Activated CD4-positive, CD25-positive, alpha-beta regulatory T cell (primary cell): ENCODE results near the gene LMO1.
A peak's percentile ranks its signal among the peaks of the same experiment; 100 is the strongest.

ENCODE experiments used
- DNase-seq, 4 experiments: peaks; one replicate each; lab custom pipeline; 2025; lab: John Stamatoyannopoulos, UW

LMO1 gene

DNA sequence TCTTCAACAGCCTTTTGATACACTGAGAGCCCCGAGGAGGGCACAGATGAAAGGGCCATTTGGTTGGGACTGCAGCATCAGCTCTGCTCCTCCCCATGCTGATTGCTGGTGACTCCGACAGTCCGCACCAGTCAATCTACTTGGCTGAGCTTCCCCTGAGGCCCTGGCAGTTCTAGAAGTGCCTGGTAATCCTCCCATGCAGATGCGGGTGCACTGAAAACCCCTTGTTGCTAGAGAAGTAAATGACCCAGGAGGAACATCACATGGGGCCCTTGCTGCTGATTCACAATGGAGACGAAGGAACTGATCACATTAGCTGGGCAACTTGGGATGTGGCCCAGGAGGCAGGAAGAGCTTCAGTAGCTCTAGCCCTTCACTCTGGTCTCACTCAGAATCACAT is 59.7 kb downstream of the LMO1 start:
- DNase-seq = no peak

DNA sequence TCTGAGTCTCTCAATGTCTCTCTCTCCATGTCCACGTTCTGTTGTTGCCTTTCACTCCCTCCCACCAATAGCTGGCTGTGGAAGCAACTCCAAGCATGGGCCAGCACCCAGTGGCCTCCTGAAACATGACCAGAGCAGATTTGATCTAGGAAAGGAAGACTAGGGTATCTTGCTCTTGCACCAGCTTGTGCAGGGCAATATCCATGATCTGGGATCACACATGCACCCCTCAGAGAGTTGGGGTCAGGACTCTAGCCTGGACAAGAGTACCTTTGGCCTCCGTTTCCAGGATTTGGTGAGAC is 60.3 kb downstream of the LMO1 start:
- DNase-seq = no peak

DNA sequence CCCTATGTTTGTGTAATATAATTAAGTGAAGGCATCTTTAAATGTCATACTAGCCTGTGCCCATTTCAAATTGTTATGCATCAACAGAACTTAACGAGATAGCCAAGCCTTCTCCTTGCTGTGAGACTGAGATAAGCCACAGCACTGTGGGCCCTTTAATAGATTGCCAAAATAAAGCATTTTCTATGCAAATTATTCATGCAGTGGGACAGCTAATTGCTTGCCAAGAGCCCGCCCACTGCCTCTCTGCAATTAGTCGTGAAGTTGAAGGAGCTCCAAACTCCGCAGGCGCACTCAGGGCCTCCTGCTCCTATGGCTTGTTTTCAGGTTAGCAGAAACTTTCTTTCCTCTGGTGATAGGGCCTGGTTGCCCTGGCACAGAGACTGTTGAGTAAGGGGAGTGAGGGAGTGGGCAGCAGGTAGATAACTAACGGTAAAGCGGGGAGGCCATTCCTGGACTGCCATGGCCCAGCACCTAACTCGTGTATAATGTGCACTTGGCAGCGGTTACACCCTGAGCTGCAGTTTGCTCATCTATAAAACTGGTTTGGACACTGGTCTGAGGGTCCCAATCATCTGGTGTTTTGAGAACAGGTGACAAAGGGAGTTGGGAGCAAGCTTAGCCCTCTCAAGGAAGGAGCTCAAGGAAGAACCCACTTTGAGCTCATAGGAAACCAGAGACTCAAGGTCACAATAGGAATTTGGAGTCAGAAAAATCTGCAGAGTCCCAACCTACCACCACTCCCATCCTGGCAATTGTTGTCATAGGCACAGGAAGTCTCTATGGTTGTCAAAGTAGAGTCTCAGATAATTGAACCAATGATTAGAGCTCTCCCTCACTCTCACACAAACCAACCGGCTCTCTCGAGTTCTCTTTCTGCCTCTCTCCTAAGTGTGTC is 60.9 kb downstream of the LMO1 start:
- DNase-seq = no peak

DNA sequence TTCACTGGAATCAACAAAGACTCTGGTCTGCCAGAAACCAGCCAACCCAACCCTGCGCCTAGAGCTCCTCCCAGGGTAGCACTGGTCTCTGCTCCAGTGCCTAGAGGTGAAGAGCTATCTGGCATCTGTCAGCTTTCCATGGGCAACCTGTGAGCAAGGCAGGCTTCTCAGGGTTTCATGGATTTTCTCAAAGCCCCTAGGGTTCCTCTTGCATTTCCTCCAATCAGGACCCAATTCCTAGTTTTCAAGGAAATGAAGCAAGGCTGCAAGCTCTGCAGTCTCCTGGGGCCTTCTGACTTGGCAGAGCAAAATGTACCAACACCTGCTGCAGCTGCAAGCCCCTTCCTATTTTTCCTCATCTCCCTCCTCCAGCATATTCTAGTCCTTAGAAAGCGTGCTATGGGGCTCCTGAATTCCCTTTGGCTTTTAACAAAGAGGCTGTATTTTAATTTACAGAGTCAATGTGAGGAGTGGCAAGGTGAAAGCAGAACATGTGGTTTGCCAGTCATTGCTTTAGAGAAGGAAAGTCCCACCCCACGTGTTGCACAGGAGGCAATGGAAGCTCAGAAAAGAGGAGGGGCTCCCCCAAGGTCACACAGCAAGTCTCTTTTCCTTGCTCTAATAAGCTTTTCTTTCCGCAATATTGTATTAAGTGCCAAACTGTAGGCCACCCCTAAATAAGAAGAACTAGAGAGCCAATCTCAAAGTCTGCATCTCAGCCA is 61.9 kb downstream of the LMO1 start:
- DNase-seq = no peak

DNA sequence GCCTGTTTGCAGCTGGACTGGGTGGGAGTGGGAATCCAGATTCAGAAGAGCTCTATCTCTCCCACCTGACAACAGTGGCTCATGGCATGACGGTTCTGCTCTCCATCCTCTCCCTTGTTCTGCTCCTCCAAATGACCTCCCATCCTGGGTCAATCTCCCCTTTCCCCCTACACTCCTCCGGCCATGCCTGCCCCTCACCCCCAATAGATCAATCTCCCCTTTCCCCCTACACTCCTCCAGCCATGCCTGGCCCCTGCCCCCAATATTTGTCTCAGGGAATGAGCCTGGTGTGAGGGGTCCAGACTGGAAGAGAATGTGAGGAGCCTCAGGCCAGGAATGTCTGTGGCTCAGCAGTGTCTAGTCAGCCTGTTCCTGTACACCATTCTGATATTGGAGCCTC is 64.0 kb downstream of the LMO1 start:
- no peak for DNase-seq

GRCh38 chr11:8196749-8197148 is 66.9 kb downstream of the LMO1 start:
- no peak for DNase-seq

DNA sequence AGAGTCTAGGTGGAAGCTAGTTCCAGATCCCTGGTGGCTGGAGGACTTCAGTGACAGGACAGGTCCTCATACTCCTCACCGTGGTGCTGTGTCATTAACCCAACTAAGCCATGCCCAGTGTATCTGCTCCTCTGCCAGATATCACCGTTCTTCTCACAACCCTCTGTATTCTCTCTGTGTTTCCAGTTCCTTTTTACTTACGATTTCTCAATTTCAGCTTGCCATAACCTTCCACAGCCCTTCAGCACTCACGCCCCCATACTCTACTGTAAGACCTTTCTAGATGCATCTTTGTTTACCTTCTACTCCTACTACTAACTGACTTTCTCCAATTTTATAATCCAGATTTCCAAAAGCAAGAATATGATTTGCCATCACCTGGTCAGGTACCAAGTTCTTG is 68.7 kb downstream of the LMO1 start:
- no peak for DNase-seq

DNA sequence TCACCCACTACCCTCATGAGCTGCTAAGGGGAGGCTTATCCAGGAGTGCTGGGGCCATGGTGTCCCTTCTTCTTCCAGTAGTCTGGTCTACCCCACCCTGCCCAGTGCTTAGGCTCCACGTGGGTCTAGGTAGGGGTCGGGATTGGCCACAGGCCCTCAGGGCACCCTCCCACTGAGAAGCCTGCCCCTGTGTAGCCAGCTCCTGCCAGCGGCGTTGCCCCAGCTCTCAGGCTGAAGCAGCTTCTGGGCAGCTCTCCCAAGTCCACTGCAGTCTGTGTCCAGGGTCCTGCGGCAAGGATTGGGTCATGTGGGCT is 70.8 kb downstream of the LMO1 start:
- no peak for DNase-seq

DNA sequence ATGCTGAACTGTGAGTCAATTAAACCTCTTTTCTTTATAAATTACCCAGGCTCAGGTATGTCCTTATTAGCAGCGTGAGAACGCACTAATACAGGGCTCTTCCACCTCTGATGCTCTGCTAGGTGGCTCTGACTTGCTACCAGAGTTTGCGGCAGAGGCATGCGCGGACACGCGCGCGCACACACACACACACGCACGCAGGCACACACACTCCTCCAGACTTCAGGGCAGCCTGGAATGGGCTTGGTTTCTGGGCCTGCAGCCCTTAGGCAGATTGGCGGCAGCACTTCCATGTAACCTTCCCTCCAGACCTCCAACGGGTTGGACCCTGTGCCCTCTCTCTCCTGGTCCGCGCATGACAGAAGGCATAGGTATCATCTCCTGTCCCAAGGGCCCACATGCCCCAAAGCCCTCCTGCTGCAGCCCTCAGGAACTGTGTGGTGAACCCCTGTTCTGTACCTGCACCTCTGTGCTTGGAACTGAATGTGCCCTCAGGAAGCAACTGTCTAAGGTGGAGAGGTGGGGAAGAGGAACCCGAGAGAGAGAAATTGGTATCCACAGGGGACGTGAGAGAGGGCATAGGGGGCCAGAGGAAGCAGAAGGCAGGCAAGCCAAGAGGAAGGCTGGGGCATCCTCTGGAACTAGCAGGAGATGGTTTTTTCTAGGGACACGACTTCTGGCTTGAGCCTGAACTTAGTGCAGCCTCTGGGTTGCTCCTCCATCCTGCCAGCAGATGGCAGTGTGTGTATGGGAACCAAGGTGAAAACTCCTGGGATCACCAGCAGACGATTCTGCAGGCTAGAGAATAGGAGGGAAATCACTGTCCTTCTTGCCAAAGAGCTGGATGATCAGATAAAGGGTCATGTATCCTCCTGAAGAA is 71.4 kb downstream of the LMO1 start:
- DNase-seq = peak in 1 of 4 experiments; percentile 3

GRCh38 chr11:8190431-8190830 is 73.2 kb downstream of the LMO1 start:
- no peak for DNase-seq

DNA sequence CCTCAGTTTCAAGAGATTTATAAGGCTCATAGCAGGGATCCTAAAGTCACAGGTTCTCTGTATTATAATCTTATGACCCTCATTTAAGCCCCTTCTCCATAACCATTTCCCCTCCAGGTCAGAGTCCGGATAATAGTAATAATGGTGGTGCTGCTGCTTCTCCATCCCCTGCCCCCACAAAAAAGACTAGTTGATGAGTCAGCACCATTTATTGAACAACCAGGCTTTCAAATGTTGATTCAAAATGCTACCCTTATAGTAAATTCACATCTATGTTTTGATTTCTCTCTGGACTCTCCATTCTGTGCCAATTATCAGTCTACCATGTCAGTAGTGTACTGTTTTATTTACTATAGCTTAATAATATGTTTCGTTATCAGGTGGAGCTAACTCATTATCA is 77.2 kb downstream of the LMO1 start:
- DNase-seq = no peak

GRCh38 chr11:8183111-8183510 is 80.6 kb downstream of the LMO1 start:
- no peak for DNase-seq

GRCh38 chr11:8180469-8180868 is 83.2 kb downstream of the LMO1 start:
- DNase-seq = no peak

DNA sequence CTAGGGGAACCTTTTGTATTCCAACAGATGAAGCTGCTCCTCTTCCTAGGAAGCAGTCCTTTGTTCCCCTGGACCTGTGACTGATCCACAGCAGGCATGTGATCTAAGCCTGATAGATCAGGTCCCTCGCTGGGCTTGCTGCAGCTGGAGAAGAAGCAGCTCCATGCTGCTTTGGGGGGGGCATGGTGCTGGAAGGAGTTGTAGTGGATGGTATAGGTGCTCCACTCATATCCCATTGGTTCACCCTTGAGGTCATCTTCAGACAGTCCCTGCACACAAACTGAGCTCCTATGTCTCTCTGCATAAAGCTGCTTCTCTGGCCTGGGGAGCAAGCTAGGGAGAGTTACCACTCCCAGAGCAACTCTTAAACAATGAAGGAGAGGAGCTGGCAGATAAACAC is 85.4 kb downstream of the LMO1 start:
- no peak for DNase-seq

GRCh38 chr11:8177136-8177535 is 86.5 kb downstream of the LMO1 start:
- no peak for DNase-seq
